SK-N-SH treated with all-trans-retinoic acid at 6 μM for 48 hours (cell line): ENCODE measurements around the gene FHIP1B.

Experiments
- ATAC-seq: fragments of 200-7000 bp; cut with Tn5 transposase; 3 replicates; pipeline ENCODE4 v1.9.1; 2020; ENCODE audit warnings: mild to moderate bottlenecking, moderate library complexity
- ARNTL ChIP-seq: fragments of 450-650 bp; formaldehyde crosslinking; IDR thresholded peaks from 2 replicates; pipeline ENCODE4 v1.5.0; 2020; ENCODE audit warnings: low read depth, mild to moderate bottlenecking, moderate library complexity, borderline replicate concordance
- BACH2 ChIP-seq: fragments of 250-450 bp; sonication (Bioruptor Pico); IDR thresholded peaks from 2 replicates; pipeline ENCODE4 v1.9.0; 2021; ENCODE audit warnings: mild to moderate bottlenecking, borderline replicate concordance
- ESRRG ChIP-seq: fragments of 250-450 bp; sonication (Bioruptor Pico); IDR thresholded peaks from 2 replicates; pipeline ENCODE4 v1.6.1; 2021; ENCODE audit warnings: mild to moderate bottlenecking
- GLIS3 ChIP-seq: fragments of 250-450 bp; sonication (Bioruptor Pico); IDR thresholded peaks from 2 replicates; pipeline ENCODE4 v1.5.0; 2020; ENCODE audit warnings: mild to moderate bottlenecking, moderate library complexity
- ISL1 ChIP-seq: fragments of 250-450 bp; sonication (Bioruptor Pico); IDR thresholded peaks from 2 replicates; pipeline ENCODE4 v2.1.2; 2022; ENCODE audit warnings: mild to moderate bottlenecking, moderate library complexity
- OSR1 ChIP-seq: fragments of 250-450 bp; sonication (Bioruptor Pico); IDR thresholded peaks from 2 replicates; pipeline ENCODE4 v1.8.0; 2022; ENCODE audit warnings: moderate library complexity, mild to moderate bottlenecking, inconsistent platforms
- POU6F1 ChIP-seq: fragments of 250-450 bp; sonication (Bioruptor Pico); IDR thresholded peaks from 2 replicates; pipeline ENCODE4 v1.8.0; 2021; ENCODE audit warnings: low read depth, mild to moderate bottlenecking, moderate library complexity, borderline replicate concordance
- PPARA ChIP-seq: fragments of 250-450 bp; sonication (Bioruptor Pico); IDR thresholded peaks from 2 replicates; pipeline ENCODE4 v1.5.0; 2020; ENCODE audit warnings: mild to moderate bottlenecking, borderline replicate concordance
- RARB ChIP-seq: fragments of 250-450 bp; sonication (Bioruptor Pico); IDR thresholded peaks from 2 replicates; pipeline ENCODE4 v1.8.0; 2021; ENCODE audit warnings: mild to moderate bottlenecking, moderate library complexity
- TOX ChIP-seq: fragments of 250-450 bp; sonication (Bioruptor Pico); IDR thresholded peaks from 2 replicates; pipeline ENCODE4 v1.8.0; 2021; ENCODE audit warnings: mild to moderate bottlenecking, moderate library complexity, borderline replicate concordance
- ZC3H10 ChIP-seq: fragments of 250-450 bp; sonication (Bioruptor Pico); IDR thresholded peaks from 2 replicates; pipeline ENCODE4 v1.5.1; 2021; ENCODE audit warnings: mild to moderate bottlenecking, moderate library complexity
- ZFP30 ChIP-seq: fragments of 450-650 bp; formaldehyde crosslinking; IDR thresholded peaks from 2 replicates; pipeline ENCODE4 v1.5.0; 2022; ENCODE audit warnings: mild to moderate bottlenecking, moderate library complexity
- ZNF565 ChIP-seq: fragments of 450-650 bp; formaldehyde crosslinking; conservative IDR thresholded peaks from 2 replicates; pipeline ENCODE4 v1.5.0; 2020; ENCODE audit warnings: low read depth, mild to moderate bottlenecking, moderate library complexity
- ZNF70 ChIP-seq: fragments of 450-650 bp; formaldehyde crosslinking; IDR thresholded peaks from 2 replicates; pipeline ENCODE4 v1.5.0; 2020; ENCODE audit warnings: mild to moderate bottlenecking, moderate library complexity
- ZNF8 ChIP-seq: fragments of 450-650 bp; formaldehyde crosslinking; IDR thresholded peaks from 2 replicates; pipeline ENCODE4 v1.5.0; 2020; ENCODE audit warnings: mild to moderate bottlenecking, moderate library complexity
- TF ChIP-seq, protein P1 (sequence below): fragments of 250-450 bp; sonication (Bioruptor Pico); IDR thresholded peaks from 2 replicates; pipeline ENCODE4 v1.5.0; 2020; ENCODE audit warnings: mild to moderate bottlenecking, moderate library complexity
- TF ChIP-seq, protein P2 (sequence below): fragments of 250-450 bp; sonication (Bioruptor Pico); IDR thresholded peaks from 2 replicates; pipeline ENCODE4 v1.5.1; 2020; ENCODE audit warnings: low read depth, mild to moderate bottlenecking, moderate library complexity
- TF ChIP-seq, protein P3 (sequence below): fragments of 250-450 bp; sonication (Bioruptor Pico); IDR thresholded peaks from 2 replicates; pipeline ENCODE4 v1.8.0; 2020; ENCODE audit warnings: mild to moderate bottlenecking, moderate library complexity, borderline replicate concordance
- TF ChIP-seq, protein P4 (sequence below): fragments of 250-450 bp; sonication (Bioruptor Pico); IDR thresholded peaks from 2 replicates; pipeline ENCODE4 v1.5.1; 2021; ENCODE audit warnings: mild to moderate bottlenecking, moderate library complexity

Gene FHIP1B

DNA sequence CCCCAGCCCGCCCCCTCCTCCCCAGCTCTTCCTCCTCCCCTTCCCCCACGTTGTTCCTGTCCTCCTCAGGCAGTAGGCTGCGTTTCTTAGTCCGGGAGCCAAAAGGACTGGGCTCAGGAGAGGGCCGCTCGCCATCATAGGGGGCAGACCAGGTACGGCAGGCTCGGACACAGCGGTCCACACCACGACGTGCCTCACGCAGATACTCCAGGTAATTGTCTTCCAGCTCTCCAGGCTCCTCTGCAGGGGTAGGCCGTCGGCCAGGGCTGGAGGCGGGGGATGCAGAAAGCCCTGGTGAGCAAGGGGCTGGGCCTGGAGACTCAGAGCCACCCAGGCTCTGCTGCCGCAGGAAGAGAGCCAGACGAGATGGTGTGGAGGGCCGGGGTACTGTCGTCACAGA lies 16.7 kb downstream of the FHIP1B start:
- TF ChIP-seq, protein P1, sequence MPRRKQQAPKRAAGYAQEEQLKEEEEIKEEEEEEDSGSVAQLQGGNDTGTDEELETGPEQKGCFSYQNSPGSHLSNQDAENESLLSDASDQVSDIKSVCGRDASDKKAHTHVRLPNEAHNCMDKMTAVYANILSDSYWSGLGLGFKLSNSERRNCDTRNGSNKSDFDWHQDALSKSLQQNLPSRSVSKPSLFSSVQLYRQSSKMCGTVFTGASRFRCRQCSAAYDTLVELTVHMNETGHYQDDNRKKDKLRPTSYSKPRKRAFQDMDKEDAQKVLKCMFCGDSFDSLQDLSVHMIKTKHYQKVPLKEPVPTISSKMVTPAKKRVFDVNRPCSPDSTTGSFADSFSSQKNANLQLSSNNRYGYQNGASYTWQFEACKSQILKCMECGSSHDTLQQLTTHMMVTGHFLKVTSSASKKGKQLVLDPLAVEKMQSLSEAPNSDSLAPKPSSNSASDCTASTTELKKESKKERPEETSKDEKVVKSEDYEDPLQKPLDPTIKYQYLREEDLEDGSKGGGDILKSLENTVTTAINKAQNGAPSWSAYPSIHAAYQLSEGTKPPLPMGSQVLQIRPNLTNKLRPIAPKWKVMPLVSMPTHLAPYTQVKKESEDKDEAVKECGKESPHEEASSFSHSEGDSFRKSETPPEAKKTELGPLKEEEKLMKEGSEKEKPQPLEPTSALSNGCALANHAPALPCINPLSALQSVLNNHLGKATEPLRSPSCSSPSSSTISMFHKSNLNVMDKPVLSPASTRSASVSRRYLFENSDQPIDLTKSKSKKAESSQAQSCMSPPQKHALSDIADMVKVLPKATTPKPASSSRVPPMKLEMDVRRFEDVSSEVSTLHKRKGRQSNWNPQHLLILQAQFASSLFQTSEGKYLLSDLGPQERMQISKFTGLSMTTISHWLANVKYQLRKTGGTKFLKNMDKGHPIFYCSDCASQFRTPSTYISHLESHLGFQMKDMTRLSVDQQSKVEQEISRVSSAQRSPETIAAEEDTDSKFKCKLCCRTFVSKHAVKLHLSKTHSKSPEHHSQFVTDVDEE (CRISPR knock-in tag), result no peak
- TF ChIP-seq ZNF565 (CRISPR knock-in tag), result no peak
- no peak for TF ChIP-seq ISL1
- no peak for TF ChIP-seq ZFP30 (CRISPR knock-in tag)
- TF ChIP-seq ESRRG (CRISPR knock-in tag), result no peak
- TF ChIP-seq BACH2, result no peak
- TF ChIP-seq, protein P2, sequence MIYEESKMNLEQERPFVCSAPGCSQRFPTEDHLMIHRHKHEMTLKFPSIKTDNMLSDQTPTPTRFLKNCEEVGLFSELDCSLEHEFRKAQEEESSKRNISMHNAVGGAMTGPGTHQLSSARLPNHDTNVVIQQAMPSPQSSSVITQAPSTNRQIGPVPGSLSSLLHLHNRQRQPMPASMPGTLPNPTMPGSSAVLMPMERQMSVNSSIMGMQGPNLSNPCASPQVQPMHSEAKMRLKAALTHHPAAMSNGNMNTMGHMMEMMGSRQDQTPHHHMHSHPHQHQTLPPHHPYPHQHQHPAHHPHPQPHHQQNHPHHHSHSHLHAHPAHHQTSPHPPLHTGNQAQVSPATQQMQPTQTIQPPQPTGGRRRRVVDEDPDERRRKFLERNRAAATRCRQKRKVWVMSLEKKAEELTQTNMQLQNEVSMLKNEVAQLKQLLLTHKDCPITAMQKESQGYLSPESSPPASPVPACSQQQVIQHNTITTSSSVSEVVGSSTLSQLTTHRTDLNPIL (CRISPR knock-in tag), result no peak
- no peak for TF ChIP-seq PPARA (CRISPR knock-in tag)
- ATAC-seq, result no peak

GRCh38 chr11:6216501-6216900 lies 17.9 kb downstream of the FHIP1B start:
- TF ChIP-seq POU6F1 (no peak), RARB (no peak), ZNF8 (CRISPR knock-in tag) (no peak)
- TF ChIP-seq, protein P3, sequence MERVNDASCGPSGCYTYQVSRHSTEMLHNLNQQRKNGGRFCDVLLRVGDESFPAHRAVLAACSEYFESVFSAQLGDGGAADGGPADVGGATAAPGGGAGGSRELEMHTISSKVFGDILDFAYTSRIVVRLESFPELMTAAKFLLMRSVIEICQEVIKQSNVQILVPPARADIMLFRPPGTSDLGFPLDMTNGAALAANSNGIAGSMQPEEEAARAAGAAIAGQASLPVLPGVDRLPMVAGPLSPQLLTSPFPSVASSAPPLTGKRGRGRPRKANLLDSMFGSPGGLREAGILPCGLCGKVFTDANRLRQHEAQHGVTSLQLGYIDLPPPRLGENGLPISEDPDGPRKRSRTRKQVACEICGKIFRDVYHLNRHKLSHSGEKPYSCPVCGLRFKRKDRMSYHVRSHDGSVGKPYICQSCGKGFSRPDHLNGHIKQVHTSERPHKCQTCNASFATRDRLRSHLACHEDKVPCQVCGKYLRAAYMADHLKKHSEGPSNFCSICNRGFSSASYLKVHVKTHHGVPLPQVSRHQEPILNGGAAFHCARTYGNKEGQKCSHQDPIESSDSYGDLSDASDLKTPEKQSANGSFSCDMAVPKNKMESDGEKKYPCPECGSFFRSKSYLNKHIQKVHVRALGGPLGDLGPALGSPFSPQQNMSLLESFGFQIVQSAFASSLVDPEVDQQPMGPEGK, result no peak
- TF ChIP-seq, all 23 proteins: peak for 0
- no peak for ATAC-seq

- TF ChIP-seq, protein P3, result no peak
- TF ChIP-seq, protein P4, sequence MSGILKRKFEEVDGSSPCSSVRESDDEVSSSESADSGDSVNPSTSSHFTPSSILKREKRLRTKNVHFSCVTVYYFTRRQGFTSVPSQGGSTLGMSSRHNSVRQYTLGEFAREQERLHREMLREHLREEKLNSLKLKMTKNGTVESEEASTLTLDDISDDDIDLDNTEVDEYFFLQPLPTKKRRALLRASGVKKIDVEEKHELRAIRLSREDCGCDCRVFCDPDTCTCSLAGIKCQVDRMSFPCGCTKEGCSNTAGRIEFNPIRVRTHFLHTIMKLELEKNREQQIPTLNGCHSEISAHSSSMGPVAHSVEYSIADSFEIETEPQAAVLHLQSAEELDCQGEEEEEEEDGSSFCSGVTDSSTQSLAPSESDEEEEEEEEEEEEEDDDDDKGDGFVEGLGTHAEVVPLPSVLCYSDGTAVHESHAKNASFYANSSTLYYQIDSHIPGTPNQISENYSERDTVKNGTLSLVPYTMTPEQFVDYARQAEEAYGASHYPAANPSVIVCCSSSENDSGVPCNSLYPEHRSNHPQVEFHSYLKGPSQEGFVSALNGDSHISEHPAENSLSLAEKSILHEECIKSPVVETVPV (CRISPR knock-in tag), result no peak
- TF ChIP-seq ZC3H10 (CRISPR knock-in tag), result no peak
- TF ChIP-seq ZNF565 (CRISPR knock-in tag), result no peak
- ATAC-seq, result no peak
These were observed 19.9 kb downstream of the FHIP1B start for GRCh38 chr11:6214530-6214929.

GRCh38 chr11:6210274-6210955 lies 24.0 kb downstream of the FHIP1B start:
- ATAC-seq, result no peak
- TF ChIP-seq PPARA (CRISPR knock-in tag) (no peak), ZNF70 (CRISPR knock-in tag) (no peak), ARNTL (CRISPR knock-in tag) (no peak), ZNF565 (CRISPR knock-in tag) (no peak), OSR1 (CRISPR knock-in tag) (no peak), GLIS3 (no peak), ZFP30 (CRISPR knock-in tag) (no peak), ISL1 (no peak), TOX (CRISPR knock-in tag) (no peak)
- TF ChIP-seq, protein P1 (CRISPR knock-in tag), result no peak
- TF ChIP-seq, protein P3, result no peak
